HG03097 (cell line): ENCODE data around the gene TMEM63B.
"Not testable (repeated sequence)": the region's sequence is repeated elsewhere in the genome, so short reads cannot be mapped to it uniquely, and the experiment has no call there.

Source experiments
- ATAC-seq: cut with Tn5 transposase; IDR thresholded peaks from one replicate; pipeline ENCODE4 v1.9.1; 2021; ENCODE audit not compliant: unreplicated experiment, low FRiP score

The TMEM63B gene

DNA sequence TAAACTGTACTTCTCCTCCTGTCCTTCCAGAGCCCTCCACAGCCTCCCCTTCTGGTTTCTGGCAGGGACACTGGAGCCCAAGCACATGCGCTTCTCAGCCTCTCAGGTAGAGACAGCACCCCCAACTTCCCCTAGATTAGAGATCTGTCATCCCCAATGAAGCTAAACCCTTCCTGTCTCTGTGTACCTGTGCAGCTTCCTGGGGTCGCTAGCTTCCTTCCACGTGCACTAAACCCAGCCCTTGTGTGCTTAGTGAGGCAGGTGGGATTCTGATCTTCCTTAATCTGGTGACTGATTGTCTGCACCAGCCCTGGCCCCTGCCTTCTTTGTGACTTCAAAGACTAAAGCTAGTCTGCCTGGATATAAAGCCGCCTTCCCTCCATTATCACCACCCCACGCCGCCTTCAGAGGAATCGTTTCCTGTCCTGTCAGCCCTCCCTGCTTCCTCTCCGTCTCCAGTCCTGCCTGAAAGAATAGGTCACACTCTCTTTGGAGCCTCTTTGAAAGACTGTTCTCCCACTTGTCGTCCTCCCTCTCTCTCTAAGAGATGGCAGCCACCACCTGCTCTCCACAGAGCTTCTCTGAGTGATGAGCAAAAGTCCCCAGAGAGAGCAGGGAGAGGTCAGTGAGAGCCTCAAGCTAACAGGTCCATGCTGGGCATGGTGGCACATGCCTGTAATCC lies 58.7 kb downstream of the TMEM63B start:
- ATAC-seq = no peak

DNA sequence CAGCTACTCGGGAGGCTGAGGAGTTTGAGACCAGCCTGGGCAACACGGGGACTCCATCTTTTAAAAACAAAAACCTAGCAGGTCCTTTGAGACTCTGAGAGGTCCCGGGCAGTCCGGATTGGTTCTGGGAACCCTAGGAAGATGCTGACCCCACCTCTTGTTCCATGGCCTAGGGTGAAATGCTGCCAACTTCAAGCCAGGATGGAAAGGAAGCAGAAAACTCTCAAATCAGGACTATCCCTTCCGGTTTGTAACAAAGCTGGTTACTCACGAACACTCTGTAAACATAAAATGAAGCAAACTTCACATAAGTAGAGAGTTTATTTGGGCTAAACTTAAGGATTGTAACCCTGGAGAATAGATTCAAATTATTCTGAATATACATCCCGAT lies 59.3 kb downstream of the TMEM63B start:
- ATAC-seq = no peak

DNA sequence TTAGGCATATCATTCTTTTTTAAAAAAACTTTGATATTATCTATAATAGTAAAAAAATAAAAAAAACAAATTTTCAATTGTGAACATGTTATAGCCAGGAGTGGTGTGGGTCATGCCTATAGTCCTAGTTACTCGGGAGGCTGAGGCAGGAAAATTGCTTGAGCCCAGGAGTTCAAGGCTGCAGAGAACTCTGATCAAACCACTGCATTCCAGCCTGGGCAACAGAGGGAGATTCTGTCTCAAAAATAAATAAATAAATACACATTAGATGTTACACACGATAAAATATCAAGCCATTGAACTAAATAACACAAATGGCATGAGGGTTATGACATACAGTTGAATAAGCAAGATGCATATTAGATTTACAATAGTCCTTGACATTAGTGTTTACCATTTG lies 61.5 kb downstream of the TMEM63B start:
- ATAC-seq = no peak

DNA sequence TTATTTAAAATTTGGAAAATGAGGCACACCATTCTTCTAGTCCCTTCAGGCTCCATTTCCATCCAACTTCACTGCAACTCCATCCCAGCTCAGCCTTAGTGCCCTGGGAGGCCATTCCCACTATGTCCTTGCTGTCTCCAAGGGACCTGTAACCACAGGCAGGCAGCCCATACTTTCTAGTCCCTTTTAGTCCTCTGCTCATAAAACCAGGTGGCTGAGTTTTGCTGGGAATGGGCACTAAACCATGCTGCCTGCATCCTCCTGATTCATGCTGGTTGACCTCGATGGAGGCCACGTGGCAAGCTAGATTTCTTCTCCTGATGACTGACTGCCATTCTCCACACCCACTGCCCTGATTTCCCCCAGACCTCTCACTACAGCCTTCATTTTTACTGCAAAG lies 61.9 kb downstream of the TMEM63B start:
- ATAC-seq = no peak

DNA sequence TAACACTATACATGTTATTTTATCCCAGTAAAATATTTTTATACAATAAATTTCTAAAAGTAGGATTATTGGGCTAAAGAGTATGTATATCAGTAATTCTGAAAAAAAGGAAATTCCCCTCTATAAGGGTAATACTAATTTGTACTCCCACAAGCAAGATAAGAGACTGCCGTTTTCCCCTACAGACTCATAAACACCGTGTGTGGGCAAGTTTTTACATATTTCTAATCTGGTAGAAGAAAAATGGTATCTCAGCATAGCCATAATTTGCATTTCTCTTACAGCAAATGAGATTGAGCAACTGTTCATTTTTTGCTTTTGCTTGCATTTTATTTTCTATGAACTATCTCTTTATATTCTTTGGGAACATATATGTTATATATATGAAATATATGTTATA lies 63.4 kb downstream of the TMEM63B start:
- ATAC-seq = no peak

DNA sequence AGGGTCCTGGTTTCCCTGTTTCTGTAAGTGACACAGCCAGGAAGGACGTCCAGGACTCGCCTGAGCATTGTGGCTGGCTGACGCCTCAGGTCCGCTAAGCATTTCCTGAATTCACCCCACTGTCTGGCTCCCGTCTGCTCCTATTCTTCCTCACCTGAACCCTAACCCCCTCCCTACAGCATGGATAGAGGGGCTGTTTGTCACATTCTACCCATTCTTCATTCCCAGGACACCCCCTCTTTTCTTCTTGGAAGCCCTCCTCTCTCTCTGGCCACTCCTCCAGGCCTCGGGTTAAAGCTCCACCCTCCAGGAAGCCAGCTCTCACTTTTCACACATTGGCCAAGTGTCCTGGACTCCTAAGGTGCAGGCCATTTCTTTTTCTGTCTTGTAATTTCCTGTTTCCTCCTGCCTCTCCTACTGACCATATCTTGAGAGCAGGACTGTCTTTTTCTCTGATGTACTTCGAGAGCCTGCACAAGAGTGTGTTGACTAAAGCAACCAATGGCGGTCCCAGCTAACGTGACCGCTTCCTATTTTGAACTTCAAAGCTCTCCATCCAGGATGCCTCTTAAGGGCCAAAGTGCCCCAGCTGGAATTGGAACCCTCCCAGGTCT lies 65.2 kb downstream of the TMEM63B start:
- ATAC-seq = no peak

DNA sequence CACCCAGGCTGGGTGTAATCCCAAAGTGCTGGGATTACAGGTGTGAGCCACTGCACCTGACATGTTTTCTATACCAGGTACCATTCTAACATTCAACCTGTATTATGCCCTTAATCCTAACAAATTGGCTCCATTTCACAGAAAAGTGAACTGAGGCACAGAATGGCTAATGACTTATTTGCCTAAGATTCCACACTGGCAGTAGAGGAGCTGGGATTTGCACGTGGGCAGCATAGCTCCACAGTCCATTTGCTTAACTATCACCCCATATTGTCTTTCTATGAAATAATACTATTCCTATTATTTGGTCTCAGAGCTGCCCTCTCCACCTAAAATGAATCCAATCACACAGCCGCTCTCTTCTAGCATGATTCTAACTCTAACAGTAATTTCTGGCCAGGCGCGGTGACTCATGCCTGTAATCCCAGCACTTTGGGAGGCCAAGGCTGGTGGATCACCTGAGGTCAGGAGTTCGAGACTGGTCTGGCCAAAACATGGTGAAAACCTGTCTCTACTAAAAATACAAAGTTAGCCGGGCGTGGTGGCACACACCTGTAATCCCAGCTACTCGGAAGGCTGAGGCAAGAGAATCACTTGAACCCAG lies 66.1 kb downstream of the TMEM63B start:
- no peak for ATAC-seq

DNA sequence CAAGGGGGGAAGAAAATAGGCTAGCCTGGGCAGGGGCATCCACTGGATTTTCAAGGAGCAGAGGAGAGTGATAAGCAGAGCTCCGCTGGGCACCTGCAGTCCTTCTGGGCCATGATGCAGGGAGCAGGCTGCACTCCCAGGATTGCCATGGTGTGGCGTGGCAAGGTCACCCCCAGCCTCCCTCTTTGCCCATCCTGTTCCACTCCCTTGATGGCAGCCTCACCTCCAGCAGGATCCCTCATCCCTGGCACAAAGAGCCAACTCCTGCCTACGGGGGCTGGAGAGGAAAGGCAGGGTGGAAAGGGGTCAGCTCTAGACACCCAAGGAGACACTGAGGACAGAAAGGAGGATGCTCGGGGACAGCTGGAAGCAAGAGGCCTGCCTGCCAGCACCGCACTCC lies 67.0 kb downstream of the TMEM63B start:
- no peak for ATAC-seq

DNA sequence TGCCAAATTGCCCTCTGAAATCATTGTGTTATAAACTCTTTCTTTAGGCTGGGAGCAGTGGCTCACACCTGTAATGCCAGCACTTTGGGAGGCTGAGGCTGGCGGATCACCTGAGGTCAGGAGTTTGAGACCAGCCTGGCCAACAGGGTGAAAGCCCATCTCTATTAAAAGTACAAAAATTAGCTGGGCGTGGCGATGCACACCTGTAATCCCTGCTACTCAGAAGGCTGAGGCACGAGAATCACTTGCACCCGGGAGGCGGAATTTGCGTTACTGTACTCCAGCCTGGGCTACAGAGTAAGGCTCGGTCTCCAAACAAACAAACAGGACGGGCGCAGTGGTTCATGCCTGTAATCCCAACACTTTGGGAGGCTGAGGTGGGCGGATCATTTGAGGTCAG lies 69.0 kb downstream of the TMEM63B start:
- ATAC-seq = not testable (repeated sequence)

DNA sequence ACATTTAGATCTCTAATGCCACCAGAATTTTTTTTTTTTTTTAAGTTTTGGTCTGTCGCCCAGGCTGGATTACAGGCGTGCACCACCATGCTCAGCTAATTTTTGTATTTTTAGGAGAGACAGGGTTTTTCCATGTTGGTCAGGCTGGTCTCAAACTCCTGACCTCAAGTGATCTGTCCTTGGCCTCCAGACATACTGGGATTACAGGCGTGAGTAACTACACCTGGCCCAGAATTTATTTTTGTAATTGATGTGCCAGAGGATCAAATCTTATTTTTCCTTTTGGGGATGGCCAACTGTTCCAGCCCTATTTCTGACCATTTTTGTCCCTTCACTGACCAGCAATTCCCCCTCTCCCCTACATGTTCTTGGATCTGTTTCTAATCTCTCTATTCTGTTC lies 71.3 kb downstream of the TMEM63B start:
- no peak for ATAC-seq

DNA sequence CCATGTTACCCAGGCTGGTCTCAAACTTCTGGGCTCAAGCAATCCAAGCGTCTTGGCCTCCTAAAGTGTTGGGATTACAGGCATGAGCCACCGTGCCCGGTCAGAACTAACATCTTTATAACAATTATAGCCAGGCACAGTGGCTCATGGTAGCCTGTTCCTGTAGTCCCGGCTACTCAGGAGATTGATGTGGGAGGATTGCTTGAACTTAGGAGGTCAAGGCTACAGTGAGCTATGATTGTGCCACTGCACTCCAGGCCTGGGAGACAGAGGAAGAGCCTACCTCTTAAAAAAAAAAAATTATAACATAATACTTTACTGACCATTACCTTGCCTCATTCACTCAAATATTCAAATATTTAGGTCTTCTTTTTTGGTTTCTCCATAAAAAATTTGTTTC lies 72.5 kb downstream of the TMEM63B start:
- no peak for ATAC-seq

DNA sequence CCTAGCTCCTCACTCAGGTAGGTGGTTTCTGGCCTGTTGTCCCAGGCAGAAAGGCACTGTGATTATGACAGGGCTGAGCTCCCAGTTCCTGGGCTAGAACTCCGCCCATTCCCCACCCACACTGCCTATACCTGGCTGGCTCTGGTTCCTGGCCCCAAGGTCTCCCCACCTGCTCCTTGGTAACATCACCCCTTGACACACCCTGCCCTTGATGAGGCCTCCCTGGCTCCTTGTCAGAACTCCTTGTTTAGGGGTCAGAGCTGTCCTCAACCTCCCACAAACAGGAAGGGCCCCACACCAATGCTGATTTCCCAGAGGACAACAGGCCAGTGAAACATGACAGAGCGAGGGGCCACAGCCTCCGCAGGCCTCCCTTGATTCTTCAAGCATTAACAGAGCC lies 73.8 kb downstream of the TMEM63B start:
- ATAC-seq = no peak

DNA sequence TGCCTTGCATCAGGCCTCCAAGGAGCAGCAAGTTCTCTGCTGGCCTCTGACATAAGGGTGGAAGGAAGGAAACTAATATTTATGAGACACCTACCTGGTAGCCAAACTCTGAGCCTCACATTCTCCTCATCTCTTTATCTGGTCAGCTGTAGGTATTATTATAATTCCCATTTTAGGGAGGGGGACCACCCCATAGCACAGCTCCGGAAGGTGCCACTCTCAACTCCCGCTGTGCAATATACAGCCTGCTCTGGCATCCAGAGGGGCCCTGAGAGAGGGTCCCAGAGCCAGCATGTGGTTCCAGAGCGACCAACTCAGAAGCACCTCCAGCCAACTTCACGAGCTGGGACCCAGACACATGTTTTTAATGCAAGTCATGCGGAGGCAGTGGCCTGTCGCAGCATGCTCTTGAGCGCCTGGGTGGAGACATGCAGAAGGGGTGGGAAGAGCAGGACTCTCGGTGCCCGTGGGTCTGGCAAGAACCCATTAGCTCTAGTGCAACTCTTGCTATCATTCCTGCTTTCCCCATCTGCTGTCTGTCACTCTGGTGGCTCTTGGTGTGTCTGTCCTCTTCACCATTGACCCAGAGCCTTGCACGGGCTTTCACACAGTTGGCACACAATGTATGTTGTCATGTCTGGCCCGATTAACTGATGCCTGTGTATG lies 74.4 kb downstream of the TMEM63B start:
- ATAC-seq = no peak

DNA sequence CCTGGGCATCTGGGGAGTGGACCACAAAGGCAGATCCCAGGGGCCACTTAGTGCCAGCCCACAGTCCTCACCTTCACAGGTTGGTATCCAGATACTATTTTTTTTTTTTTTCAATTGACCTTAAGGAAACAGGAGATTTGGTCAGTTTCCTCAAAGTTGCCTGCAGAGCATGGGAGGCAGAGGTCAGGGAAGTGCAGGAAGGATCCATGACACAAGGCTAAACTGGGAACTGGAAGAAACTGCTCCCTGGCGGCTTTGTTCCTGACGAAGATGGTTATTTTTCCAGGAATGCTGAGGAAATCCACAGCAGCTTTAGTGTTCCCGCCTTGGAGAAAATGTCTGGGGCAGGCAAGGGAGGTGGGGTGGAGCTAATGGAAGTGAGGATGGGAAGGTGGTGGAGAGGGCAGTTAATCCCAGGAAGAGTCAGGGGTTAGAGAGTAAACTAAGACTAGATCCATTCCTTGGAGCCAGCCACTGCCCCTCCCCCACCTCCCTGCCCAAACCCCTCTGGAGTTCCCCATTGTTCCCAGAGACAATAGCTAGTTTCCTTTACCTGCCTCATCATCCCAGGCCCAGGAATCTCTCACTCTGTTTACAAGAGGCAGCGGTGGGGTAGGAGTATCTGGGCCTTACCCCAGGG lies 75.1 kb downstream of the TMEM63B start:
- ATAC-seq = no peak

DNA sequence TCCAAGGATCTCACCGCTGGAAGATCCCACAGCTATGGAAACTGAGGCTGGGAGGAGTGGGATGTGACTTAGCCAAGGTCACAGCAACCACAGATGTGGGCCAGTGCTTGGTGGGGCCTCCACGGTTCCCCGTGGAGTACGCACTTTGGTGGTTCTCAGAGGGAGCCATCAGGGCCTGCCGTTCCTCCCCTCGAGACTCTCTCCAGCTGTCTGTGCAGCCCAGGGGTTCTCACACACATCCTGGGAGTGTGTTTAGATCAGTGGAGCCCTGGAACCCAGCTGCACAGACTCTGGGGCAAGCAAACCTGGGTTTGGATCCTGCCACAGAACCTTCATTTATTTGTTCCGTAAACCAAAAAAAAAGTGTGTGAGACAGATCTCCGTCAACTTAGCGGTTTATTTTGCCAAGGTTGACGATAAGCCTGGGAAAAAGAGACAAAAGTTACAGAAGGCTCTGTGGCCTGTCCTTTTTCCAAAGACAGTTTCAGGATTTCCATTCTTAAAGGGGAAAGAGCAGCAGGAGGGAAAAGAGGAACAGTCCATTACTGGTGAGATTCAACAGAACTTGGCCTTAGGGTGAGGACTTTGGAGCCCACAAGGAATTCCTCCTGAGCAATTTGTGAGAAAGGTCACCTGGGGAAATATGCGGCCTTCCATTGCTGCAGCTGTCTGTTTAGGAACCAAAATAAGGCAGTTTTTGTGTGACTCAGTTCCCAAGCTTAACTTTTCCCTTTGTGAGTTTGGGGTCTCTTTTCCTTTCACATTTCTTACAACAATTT lies 75.8 kb downstream of the TMEM63B start:
- no peak for ATAC-seq

DNA sequence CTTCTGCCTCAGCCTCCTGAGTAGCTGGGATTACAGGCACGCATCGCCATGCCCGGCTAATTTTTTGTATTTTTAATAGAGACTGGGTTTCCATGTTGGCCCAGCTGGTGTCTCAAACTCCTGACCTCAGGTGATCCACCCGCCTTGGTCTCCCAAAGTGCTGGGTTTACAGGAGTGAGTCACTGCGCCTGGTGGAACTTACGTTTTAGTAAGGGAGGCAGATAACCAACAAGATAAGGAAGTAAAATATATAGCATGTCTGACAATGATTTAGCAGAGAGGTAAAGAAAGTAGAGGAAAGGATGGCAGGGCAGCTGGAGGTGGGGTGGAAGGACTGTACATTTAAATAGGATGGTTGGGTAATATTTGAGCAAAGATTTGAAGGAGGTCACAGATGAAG lies 76.6 kb downstream of the TMEM63B start:
- no peak for ATAC-seq
